Measurements from ENCODE around the gene PXMP2.

Gene PXMP2

DNA sequence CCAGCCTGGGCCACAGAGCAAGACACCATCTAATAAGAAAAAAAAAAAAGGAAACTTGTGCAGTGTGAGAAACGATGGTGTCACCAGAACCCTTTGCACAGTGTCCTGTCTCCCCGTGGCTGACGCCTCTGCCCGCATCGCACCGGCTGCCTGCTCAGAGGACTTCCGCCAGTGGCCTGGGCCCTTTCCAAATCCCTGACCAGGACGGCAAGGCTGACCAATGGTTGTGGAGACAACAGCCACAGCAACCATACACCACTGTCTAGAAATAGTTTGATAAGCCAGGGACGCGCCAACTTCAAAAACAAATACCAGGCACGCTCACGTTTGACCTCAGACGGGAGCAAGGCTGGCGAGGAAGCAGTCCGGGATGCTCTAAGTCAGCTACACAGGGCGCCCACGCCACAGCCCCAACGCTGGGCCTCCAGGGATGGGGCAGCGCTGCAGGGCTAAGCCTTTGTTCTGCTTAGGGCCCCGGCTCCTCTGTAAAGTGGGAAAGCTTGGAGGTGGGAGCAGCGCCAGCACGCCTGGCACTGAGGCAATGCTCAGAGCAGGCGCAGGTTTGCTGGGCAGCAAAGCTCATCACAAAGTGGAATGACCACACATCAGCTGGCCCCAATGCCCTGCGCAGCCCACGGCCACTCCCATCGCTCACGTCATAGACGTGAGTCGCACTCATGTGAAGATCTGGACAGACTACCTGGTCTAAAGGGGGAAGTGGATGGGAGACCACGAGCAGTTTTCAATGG lies 35.8 kb downstream of the PXMP2 start:
- no peak for DNase-seq (ENCODE audit: low read depth)

DNA sequence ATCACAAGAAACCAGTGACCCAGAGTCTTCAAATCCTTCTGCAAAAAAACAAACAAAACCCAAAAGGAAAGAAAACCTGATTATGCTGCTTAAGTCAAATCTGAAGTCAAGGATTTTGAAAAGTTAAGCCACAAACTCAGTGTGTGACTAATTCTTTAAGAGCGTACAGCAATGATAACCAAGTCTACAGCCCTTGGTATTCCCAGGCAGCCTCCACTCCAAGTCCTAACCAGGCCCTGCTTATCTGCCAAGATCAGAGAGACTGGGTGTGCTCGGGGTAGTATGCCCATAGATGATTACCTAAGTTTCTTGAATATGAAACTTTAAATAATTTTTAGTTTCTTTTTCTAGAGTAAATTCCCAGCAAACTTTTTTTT lies 36.4 kb downstream of the PXMP2 start:
- no peak for DNase-seq (ENCODE audit: low read depth)

DNA sequence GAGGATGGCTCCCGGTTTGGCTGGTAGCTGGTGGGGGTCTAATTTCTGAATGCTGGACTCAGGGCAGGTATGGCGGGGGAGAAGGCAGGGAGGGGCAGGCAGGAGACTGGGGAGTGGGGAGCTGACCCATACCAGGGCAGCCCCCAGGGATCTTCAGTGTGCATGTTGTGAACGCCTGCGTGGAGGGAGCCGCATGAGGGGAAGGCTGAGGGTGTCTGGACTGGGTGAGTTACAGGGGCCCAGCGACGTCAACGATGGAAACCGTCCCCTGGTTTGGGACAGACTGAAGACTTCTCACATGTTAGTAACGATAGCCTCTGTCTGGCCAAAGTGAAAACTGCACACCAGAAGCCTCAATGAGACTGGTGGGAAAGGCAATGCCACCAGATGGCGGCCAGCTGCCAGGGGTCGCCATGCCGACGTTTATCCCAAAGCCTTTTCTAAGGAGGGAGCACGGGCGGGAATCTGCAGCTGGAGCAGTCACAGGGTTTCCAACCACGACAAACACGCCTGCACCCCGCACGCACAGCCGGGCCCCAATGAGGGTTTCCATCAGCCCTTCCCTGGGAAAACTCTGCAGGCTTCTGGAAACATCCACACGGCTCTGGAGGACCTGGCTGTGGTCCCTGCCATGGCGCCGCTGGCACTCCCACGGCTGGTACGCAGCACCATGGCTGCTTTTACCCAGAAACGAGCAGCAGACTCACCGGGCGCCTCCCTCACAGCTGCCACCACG lies 37.3 kb downstream of the PXMP2 start:
- DNase-seq (ENCODE audit: low read depth), result no peak

DNA sequence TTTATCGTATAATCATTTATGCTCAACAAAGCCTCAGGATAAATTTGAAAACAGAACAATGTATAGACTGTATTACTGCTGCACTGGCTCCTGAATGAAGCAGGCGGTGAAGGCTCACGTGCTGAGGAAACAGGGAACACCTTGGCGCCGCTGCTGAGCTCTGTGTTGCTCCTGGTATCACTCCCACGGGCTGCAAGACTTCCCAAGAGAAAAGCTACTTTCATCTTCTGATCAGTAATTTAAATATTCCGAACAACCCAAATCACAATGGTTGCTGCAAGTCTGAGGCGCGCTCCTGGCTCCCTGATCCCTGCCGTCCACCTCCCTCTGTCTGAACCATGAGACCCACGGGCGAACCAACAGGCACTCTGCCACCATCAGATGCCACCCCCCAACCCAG lies 39.0 kb downstream of the PXMP2 start:
- no peak for DNase-seq (ENCODE audit: low read depth)

DNA sequence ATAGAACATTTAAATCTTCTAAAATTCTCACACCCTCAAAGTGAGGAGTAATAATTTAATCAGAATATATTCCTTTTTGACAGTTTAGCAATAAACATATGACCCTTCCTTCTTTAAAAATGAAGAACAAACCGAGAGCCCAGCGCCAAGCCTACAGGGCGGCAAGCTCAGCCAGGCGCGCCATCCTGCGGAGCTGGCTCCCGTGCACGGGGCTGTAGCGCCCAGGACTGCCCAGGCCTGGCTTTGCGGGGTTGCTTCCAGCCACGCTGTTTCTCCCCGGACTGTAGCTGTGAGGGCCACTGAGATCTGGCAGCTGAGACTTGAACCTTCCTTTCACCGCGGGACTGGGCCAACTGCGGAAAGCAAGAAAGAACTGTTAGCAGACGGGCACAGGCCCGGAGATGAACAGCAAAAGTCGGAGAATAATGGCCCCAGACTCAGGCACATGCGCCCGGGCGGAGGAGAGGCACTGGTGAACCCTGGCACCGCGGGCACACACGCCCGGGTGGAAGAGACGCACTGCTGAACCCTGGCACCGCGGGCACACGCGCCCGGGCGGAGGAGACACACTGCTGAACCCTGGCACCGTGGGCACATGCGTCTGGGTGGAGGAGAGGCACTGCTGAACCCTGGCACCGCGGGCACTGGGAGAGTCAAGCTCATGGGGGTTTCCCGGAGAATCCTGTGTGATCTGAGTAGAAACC lies 39.9 kb downstream of the PXMP2 start:
- DNase-seq (ENCODE audit: low read depth), result no peak

DNA sequence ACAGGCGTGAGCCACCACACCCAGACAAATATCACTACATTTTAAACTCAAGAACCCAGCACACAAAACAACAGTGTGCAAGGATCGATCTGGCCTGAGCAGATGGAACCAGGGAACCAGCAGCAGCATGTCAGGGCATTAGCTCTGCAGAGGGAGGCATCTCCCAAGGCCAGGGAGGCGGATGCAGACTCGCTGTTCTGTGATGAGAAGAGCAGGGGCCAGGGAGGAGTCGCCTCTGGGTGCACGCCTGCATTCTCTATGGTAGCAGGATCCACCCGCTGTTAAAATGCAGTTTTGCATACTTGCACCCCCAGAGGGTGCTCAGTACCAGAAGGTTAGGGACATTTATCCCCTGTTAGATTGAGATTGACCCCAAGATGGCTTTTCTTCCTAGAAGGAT lies 41.1 kb downstream of the PXMP2 start:
- no peak for DNase-seq (ENCODE audit: low read depth)

DNA sequence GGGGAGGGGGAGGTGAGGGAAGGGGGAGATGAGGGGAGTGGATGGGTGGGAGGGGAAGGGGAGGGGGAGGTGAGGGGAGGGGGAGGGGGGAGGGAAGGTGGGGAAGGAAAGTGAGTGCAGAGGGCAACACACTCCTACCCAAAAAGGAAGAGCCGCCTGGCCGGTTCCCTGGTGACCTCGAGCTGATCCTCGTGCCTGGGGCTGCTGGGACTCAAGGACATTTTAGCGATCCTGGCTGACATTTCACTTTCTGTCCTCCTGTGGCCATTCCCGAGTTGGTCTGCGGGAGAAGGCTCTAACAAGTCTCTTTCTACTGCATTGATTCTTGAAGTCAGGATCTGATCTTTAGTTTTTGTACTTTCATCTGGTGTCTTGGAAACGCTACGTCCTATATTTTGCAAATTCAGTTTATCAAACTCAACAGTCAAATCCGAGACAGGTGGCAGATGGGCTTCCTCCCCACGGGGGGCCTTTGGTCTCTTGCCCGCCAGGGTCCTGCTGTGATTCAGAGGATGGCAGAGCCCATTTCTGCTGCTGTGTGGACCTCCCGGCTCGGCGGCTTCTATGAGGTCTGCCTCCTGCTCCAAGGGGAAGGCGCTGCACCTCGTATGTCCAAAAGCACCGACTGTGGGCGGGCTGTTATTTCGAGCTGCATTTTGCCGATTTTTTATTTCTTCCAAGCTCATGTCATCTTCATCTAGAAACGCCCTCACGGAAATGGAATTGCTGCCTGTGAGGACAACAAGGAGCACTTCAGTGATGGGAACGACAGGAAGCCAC lies 42.3 kb downstream of the PXMP2 start:
- no peak for DNase-seq (ENCODE audit: low read depth)

DNA sequence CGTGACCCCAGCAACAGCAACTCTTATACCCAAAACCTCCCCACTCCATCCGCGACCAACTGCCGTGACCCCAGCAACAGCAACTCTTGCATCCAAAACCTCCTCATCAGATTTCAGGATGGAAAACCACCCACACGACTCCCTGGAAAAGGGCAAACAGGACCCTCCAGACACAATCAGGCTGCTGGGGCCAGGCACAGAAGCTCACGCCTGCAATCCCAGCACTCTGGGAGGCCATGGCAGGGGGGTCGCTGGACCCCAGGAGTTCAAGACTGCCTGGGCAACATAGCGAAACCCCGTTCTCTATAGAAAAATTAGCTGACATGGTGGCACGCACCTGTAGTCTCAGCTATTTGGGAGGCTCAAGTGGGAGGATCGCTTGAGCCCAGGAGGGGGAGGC lies 43.0 kb downstream of the PXMP2 start:
- DNase-seq (ENCODE audit: low read depth), result no peak

DNA sequence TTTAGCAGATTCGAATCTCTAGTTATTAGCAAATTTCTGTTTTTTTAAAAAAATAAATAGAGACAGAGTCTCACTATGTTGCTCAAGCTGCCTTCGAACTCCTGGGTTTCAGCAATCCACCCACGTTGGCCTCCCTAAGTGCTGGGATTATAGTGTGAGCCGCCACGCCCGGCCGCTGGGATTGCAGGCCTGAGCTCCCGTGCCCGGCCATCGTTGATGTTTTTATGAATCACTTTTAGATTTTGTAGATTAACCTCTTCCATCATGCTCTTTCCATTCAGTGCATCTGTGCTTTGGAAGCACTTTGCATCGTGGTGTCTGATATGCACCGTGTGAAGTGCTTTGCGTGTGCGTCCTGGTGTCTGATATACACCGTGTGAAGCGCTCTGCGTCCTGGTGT lies 44.2 kb downstream of the PXMP2 start:
- DNase-seq (ENCODE audit: low read depth), result no peak

DNA sequence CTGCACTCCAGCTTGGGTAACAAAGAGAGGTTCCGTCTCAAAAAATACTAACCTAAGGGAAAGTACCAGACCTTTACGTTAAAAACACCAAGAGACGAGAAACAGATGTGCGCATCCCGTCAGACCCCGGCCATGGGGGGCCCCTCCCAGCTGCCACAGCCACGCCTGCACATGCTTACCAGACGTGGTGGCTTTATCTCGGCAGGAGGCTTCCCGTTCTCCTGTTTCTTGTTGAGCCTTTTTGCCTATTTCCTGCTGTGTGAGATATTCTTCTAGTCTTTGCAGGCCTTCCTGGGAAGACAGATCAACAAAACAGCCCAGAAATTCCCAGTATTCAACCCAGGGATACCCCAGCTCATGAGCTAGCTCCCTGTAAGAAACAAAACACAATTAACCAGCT lies 46.8 kb downstream of the PXMP2 start:
- DNase-seq (ENCODE audit: low read depth), result no peak

DNA sequence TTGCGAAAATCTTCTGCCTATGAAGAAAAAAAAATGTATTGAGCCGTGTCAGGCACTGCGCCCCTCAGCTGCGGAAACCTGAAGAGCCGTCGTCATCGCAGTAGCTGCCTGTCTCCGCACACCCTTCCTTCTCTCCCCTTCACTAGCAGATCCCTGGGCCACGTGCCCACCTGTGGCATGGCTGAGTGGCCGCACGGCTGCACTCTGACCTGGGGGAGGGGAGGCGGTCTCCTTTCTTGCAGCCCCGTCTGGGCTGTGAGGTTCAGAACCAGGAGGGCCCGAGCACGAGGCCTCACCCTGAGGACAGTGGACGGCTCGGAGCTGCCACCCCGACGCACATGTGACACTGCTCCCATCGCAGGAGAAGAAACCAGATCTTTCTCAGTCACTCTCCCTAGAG lies 48.1 kb downstream of the PXMP2 start:
- DNase-seq (ENCODE audit: low read depth), result no peak

DNA sequence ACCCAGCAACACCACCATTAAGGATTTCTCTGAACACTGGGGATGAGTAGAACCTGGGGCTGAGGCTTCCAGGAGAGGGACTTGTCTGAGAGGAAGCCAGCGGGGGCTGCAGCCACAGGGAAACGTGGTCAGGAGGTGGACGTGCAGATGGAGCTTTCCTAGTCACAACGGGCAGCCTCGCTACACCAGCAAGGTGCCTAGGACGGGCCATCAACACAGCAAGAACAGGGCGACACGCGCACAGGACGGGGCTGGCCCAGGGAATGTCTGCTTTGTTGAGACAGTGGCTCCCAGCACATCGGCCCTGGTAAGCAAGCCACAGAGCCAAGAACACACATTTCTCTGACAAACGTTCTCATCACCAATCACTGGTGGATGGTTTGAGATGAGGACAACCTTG lies 49.0 kb downstream of the PXMP2 start:
- DNase-seq (ENCODE audit: low read depth), result no peak

DNA sequence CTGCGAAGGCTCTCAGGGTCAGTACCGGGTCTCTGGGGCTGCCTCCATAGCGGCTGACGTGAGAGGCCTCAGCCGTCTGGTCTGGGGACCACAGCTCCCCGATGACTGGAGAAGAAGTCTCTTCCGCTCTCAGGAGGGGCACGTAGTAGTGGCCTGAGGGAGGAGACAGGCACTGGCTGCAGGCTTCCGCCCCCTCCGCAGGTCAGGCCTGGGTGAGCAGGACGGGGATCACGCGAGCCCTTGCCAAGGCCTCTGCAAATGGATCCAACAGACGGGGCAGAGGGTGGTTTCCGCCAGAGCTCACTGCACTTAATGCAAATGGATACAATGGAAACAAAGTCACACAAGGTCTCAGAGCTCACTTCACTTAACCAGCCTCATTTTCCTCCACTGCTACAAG lies 49.5 kb downstream of the PXMP2 start:
- no peak for DNase-seq (ENCODE audit: low read depth)

DNA sequence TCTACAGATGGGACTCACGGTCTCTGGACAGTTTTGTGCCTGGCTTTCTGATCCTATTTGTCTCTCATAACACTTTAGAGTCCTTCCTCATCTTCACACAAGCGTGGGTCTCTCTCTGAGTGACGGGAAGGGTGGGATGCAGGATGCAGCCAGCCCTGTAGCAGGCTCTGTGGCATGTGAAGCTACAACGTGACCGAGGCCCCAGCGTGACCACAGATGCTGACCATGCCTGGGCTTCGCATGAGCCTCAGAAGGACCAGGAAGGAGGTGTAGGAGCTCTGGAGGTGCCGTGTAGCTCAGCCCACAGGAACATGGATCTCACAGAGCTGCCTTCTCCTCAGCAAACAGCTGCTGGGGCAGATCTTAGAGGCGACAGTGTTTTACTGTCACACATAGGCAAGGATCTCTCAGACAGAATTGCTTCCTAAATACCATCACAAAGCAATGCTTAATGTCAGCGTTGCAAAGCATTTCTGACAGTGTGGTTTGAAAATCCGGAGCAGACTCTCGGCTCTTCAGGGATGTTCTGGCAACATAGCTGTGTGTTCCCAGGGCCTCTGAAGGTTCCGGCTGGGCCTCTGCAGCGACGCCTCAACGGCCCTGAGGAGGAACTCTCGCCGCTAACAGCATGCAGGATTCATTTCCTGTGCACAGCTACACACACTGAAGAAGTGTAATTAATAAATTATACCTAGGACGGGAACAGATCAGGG lies 52.4 kb downstream of the PXMP2 start:
- DNase-seq (ENCODE audit: low read depth), result no peak

DNA sequence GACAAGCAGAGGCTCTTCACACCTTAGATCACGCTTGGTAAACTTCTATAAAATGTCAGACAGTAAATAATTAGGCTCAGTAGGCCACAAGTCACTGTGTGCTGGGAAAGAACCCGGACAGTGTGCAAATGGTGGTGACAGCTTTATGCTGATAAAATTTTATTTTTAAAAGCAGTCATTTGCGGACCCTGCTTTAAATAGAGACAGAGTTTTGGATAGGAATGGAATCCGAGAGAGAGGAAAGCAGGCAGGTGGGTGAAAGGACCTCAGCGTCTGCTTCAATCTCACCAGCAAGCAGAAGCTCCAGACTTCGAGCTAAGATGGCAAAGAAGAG lies 52.9 kb downstream of the PXMP2 start:
- DNase-seq (ENCODE audit: low read depth), result no peak

DNA sequence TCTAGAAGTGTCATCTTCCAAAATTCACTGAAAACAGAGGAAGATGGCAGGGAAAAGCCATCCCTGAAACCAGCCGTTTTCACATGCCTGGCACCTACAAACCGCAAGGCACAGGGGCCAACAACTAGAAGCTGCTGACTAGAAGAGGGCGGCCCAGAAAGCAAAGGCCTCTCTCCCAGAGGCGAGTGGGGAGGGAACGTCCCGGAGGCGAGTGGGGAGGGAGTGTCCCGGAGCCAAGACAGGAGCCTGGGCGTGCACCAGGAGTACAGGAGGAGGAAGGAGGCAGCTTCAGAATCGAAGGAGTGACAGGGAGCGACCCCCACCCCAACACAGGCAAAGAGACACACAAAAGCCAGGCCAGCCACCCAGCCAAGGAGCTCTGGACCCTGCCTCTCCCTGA lies 53.3 kb downstream of the PXMP2 start:
- DNase-seq (ENCODE audit: low read depth), result no peak

DNA sequence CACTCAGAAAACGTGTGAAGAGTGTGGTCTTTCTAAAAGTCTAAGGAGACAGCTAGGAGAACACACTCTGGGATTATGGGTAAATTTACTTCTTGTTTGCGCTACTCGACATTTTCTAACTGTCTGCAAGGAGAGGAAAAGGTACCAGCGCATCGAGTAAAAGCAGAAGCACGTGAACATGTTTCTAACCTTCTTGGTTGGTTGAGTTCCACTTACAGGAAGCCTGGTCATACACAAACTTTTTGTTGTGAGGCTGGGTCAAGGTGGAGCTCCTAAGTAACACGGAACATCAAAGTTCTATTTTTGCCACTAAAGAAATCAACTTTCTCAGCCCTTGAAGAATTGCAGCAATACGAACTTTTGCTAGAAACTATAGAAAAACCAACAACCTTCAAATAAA lies 54.2 kb downstream of the PXMP2 start:
- DNase-seq (ENCODE audit: low read depth), result no peak

DNA sequence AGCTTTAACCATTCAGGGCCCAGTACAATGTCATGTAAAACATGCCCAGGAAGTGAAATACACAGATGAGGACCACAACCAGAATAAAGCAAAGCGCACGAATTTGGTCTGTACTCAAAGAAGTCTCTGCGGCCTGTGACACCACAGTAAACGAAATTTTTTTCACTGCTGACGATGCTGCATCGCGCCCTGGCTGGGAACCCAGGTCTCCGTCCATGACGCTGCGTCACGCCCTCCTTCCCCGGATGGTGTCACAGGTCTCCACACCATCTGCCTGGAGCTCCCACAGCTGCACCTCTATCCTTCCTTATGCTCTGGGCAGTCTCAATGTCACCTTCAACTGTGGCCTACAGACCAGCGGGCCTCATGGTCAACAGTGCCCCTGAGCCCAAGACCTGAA lies 56.4 kb downstream of the PXMP2 start:
- no peak for DNase-seq (ENCODE audit: low read depth)

DNA sequence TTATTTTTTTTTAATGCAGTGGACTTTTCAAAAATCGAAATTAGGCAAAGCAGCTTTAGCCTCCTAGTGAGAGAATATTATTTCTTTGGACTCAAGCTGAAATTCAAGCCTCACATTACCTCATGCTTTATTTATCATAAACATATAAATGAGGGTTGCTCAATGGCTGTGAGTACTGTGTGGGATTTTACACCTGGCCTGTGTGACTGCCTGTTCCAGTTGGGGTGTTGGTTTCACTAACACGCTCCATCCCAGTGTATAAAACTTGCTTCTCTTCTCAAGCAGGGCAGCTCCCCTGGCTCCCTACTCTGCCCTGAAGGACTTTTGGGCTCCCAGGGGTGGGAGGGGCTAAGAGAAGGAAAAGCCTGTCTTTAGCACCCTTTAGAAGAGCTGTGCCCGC lies 59.2 kb downstream of the PXMP2 start:
- no peak for DNase-seq (ENCODE audit: low read depth)

DNA sequence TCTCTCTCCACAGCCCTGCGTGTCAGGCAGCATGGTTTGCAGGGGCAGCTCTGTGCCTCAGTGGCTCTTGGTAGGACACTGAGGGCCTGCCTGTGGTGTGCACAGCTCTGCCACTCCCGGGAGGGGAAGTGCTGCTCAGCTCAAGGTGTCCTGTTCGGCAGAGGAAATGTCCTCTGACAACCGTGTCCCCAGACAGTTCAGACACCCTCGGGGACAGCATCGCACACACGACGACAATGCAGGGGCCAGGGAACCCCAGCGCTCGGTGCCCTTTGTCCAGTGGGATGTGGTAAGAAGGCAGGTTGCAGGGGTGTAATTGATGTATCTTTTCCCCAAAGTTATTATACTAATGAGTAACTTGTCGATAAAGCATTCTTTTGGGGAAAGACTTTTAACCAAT lies 60.0 kb downstream of the PXMP2 start:
- no peak for DNase-seq (ENCODE audit: low read depth)

DNA sequence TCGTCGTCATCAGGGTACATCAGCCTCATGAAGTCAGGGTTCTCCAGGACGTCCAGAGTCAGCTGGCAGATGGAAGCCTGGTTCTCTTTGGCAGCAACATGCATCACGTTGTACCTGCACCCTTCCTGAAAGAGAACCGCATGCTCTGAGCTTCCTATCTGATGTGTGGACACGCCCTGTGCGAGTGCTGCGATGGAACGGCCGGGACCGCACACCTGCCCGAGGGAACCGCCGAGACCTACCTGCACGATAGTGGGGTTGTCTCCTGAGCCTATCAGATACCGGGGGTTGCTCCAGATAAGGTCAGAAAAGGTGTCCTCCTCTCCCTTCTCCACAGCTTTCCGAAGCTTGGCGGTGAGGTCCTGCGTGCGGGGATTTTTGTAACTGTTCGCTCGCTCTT lies 60.5 kb downstream of the PXMP2 start:
- DNase-seq (ENCODE audit: low read depth), result no peak

DNA sequence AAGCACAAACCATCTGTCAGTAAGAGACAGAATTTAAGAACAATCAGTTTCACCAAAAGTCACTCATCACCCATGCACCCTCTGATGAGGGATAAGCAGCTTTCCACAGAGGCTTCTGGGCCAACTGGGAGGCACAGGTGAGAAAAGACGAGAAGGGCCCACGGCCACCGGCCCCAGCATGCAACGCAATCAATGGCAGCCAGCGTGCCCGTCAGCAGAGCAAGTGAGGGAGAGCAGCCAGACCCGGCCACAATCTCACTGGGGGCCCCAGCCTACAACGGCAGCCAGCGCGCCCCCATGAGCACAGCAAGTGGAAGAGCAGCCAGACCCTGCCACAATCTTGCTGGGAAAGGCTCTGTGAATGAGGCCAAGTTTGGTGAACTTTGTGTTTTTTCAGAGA lies 60.9 kb downstream of the PXMP2 start:
- DNase-seq (ENCODE audit: low read depth), result no peak

Measured in fibroblast of gingiva (primary cell).